HG03460 (cell line): ENCODE data around the gene CTSF.
"Not testable (repeated sequence)": the region's sequence is repeated elsewhere in the genome, so short reads cannot be mapped to it uniquely, and the experiment has no call there.

Source experiments
- ATAC-seq: cut with Tn5 transposase; IDR thresholded peaks from one replicate; pipeline ENCODE4 v1.9.1; 2021; ENCODE audit not compliant: unreplicated experiment

Gene CTSF

DNA sequence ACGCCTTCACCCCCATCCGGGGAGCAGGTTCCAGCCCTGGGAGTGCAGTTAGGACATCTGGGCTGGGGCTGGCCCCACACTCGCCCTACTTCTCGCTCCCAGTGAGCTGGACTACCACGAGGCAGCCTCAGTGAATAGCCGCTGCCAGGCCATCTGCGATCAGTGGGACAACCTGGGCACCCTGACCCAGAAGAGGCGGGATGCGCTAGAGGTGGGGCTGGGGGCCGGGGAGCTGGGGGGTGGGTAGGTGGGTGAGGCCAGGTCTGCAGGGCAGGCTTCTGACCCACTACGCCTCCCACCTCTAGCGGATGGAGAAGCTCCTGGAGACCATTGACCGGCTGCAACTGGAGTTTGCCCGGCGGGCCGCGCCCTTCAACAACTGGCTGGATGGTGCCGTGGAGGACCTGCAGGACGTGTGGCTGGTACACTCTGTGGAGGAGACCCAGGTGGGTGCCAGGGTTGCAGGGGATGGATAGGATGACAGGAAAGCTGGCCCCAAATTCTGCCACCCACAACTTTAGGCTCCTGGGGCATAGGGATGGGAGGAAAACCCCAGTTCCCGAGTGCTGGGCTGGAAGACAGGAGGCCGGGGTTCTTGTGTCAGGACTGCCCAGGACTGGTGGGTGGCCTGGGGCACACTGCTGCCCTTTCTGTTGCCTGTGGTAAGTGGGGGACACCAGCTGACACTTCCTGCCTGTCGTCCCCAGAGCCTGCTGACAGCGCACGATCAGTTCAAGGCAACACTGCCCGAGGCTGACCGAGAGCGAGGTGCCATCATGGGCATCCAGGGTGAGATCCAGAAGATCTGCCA lies 8.3 kb downstream of the CTSF start:
- no peak for ATAC-seq

DNA sequence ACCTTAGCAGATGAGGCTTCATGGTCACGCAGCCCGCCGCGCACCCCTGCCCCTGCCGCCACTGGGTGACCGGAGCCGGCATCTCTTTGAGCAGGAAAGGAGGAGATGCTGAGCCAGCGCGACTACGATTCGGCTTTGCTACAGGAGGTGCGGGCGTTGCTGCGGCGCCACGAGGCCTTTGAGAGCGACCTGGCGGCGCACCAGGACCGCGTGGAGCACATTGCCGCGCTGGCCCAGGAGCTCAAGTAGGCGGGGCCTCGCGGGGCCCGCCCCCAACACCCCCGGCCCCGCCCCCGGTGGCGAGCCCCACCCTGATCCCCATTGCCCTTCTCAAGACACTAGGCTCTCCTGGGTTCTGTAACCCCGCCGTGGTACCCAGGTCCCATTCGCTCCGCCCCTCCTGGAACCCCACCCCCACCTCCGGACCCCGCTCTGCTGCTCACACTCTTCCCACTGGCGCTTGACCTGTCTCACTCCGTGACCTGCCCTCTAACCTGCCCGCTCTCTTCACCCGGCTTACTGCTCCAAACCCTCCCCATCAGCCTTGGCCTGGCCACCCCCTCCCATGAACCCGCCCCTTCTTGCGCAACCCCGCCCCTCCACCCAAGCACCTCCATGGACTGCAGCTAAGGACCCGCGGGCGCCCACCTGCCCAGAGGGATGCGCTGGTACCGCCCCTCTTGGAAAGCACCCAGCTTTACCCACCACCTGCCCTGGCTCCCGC lies 9.1 kb downstream of the CTSF start:
- ATAC-seq = no peak

DNA sequence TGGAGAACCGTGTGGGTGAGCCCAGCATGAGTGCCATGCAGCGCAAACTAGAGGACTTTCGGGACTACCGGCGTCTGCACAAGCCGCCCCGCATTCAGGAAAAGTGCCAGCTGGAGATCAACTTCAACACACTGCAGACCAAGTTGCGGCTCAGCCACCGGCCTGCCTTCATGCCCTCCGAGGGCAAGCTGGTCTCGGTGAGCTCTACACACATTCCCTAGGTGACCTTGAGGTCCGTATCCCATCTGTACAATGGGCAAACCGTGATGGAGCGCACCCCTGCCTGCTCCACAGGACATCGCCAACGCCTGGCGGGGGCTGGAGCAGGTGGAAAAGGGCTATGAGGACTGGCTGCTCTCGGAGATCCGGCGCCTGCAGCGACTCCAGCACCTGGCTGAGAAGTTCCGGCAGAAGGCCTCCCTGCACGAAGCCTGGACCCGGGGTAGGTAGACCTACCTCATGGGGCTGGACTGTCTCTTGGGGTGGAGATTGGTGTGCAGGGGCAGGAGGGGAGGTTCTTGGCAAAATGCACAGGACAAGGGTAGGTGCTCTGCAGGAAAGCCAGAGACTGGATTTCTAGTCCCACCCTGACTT lies 10.6 kb downstream of the CTSF start:
- ATAC-seq = no peak

DNA sequence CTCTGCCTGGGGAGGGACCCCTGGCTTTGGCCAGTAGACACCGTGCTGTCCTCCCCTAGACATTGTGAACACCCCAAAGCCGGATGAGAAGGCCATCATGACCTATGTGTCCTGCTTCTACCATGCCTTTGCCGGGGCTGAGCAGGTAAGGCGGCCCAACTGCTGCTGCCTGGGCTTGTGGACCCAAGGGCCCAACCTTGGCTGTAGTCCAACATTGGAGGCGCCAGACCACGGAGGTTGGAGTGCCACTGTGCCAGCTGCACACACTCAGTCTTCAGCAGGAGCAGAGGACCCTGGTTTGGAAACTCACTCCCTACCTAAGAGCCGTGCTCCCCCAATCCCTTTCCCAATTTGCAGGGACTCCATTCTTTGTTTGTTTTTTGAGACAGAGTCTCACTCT lies 12.3 kb downstream of the CTSF start:
- ATAC-seq = no peak

DNA sequence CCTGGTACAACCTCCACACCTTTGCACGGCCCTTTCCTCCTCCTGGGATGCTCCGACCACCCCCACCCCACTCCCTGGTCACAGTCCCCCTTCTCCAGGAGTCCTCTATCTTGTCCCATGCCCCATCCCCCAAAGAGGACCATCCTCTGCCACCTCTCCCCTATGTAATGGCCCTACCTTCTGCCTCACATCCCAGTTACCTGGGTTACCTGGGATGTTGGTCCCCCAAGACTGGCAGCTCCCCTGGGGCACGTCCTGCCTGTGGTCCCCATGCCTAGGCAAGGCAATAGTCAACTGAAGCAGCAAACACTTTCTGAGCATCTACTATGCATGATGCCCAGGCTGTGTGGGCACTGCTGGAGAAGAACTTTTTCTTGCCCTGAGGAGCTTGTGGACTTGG lies 13.0 kb downstream of the CTSF start:
- no peak for ATAC-seq

DNA sequence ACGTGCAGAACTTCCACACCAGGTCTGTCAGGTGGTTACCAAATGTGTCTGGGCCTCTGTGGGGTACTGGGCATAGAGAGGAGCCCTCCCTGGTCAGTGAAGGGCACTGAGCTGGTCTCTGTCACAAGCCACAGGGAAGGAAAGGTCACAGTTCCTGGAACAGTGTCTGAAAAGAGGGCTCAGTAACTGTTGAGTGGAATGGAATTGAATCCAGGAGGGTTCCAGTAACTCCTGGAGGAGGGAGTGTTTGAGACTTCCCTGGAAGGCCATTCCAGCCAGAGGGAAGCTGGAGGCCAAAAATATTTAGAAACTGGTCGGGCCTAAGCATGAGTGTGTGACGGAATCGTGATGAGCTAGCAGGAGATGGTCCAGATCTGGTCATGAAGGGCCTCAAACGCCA lies 13.8 kb downstream of the CTSF start:
- ATAC-seq = no peak

DNA sequence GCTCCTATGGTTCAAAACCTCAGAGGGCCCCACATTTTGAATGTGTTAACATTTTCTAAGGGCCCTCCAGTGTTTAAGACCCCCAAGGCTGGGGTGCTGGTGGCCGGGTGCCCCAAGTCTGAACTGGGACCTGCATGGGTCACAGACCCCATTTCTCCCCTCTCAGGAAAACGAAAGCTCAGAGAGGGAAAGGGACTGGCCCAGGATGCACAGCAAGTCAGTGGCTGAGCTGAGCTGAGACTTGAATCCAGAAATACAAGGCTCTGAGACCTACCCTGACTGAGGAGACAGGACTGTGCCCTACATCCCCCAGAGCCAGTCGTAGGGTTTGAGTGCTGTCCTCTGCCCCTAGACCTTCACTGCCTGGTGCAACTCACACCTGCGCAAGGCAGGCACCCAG lies 17.5 kb downstream of the CTSF start:
- no peak for ATAC-seq

DNA sequence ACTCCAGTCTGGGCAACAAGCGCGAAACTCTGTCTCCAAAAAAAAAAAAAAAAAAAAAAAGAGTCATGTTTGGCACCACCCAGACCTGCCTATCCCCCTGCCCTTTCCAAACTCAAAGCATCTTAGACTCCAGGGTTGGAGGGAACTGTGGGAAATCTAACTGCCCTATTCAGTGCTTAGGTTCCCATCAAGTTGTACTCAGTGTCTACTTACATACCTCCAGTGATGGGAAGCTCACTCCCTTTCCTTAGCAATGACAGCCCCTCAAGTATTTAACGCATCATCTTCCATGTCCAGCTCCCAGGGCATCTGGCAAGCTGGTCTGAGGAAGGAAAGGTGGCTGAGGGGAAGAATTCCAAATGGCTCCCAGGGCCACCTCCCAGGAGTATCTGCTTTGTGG lies 18.7 kb downstream of the CTSF start:
- ATAC-seq = no peak

DNA sequence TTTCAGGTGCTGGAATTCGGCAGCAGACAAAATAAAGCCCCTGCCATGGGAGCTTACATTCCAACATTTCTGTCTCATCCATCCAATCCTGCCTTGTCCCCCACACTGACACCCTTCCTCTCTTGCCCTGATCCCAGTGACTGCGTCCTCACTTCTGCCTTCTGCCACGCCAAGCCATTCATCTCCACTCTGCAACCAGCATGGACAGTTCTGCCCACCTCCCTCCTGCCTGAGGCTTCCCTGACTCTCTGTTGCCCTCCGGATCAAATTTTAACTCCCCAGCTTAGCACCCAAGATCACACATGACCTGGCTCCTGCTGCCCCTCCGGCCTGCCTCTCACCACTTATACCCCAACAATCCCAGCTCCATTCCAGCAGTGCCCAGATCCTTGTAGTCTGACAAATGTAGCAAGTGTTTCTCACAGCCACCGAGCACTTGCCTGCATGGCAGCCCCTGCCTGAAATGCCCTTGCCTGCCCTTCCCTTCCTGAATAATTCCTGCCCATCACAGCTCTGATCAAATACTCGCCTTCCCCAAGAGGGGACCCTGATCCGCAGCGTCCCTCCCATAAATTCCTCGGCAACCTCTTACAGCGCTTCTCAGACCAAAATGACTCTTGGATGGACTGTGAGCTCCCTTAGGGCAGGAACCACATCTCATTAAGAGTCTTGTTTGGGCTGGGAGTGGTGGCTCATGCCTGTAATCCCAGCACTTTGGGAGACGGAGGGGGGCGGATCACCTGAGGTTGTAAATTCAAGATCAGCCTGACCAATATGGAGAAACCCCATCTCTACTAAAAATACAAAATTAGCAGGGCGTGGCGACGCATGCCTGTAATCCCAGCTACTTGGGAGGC lies 19.4 kb downstream of the CTSF start:
- no peak for ATAC-seq

DNA sequence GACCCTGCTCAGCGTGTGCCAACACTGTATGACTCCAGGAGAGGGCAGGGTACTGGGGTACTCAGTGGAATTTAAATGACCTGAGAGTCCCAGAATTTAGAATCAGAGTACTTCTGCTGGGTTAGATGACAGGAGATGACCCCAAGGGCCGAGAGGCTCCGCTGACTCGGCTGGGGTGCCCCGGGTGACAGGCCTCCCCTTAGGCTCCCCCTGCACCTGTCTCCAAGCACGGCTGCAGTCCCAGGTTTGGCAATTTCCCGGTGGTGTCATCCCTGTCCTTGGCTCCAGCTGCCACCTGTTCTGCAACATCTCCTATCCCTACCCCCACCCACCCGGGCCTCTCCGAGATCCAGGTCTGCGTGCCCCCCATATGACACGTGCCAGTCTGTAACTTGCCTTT lies 20.4 kb downstream of the CTSF start:
- no peak for ATAC-seq

DNA sequence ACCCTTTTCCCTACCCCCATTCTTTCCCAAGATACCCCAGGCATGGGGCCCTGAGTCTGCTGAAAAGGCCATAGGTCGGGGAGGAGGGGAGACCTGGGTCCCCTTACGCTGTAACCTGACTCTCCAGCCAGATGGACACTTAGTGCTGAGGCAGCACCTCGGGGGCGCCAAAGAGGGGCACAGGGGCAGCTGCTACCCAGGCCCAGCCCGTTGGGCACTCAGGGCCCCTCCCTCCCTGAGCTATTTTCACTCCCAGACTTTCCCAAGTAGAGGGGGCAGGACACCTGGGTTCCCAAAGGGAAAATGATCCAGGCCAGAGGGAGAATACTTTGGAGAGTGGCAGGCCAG lies 20.8 kb downstream of the CTSF start:
- no peak for ATAC-seq

DNA sequence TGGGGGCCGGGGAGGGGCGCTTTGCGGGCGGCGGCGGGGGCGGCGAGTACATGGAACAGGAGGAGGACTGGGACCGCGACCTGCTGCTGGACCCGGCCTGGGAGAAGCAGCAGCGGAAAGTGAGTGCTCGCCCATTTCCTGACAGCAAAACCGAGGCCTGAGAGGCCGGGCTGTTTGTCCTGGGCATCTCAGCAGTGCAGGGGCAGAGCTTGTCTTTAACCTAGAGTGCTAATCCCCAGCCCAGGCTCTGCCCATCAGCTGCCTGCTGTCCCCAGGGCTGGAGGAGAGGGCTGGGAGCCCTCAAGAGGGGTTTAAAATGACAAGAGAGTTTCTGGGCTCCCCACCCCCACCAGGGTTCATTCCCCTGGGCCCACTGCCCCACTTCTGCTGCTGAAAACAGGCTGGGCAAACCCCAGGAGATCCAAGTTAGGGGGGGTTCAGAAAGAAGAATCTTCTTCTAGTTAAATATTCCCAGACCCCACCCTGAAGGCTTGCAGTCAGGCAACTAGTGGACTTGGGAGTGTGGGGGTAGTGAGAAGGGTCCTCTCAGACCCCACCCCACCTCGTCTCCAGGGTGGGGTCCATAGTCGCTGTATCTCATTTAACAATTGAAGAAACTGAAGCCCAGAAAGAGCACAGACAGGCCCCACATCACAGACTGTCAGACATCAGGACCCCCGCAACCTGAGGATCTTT lies 21.3 kb downstream of the CTSF start:
- ATAC-seq = no peak

DNA sequence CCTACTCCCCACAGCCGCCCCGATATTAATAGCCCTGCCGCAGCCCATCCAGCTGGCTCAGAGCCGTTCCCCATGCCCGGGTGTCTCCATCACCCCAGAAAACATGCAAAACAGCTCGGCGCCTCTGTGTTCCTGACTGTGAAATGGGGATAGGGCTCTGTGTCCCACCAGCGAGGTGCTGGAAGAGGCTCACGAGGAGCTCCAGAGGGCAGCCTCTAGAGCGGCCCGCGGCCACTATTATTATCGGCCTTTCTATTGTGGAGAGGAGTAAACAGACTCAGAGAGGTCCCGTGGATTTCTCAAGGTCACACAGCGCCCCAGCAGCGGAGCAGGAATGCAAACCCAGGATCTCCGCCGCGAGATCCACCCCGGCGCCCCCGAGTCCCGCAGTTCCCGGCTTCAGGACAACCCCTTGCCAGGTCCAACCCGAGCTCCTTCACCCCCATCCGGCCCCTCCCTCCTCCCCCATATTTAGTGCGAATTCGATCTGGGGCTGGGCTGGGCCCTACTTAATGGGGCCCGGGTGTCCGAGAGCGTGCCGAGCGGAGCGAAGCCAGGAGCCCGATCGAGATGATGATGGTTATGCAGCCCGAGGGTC lies 21.9 kb downstream of the CTSF start, which contains the start of gene ACTN3:
ACTN3 (plus strand) TSS at position 536 of the 598 bp plus-strand sequence; CDS start at position 571, 35 bp downstream.
- peak; percentile 6 for ATAC-seq

DNA sequence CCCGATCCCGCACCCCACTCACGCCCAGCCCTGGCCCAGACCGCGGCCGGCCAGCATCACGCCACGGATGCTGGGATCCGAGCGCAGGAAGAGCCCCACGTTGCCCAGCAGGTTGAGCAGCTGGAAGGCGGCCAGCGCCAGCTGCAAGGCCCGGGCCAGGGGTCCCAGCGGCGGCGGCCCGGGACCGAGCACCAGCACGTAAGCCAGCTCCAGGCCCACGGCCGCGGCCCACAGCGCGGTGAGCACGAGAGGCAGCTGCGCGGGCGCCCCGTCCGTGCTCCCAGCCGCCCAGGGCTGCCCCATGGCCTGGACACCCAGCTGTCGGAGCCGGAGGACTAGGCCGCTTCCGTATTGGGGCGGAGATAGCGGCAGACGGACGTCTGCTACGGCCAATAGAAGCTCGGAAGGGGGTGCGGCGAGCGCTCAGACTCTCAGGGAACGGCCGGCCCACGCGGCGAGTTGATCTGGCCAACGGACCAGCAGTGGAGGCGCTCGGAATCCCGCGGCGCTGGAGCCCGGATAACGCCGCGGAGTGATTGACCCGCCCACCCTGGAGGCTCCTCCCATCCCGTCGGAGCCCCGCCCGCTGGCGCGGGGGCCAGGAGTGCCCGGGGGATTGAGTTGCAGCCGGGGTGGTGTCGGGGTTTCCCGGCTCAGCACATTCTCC lies 22.6 kb downstream of the CTSF start, which contains the start of gene ZDHHC24:
ZDHHC24 (minus strand) TSS at position 348 of the 667 bp plus-strand sequence; CDS start at position 303, 45 bp downstream.
- ATAC-seq = peak; percentile 85

DNA sequence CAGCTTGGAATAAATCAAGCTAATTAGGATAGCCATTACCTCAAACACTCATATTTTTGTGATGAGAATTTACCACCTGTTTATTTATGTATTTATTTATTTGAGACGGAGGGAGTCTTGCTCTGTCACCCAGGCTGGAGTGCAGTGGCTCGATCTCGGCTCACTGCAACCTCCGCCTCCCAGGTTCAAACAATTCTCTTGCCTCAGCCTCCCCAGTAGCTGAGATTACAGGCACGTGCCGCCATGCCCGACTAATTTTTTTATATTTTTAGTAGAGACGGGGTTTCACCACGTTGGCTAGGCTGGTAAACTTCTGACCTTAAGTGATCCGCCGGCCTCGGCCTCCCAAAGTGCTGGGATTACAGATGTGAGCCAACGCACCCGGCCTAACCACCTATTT lies 23.5 kb downstream of the CTSF start:
- not testable (repeated sequence) for ATAC-seq

DNA sequence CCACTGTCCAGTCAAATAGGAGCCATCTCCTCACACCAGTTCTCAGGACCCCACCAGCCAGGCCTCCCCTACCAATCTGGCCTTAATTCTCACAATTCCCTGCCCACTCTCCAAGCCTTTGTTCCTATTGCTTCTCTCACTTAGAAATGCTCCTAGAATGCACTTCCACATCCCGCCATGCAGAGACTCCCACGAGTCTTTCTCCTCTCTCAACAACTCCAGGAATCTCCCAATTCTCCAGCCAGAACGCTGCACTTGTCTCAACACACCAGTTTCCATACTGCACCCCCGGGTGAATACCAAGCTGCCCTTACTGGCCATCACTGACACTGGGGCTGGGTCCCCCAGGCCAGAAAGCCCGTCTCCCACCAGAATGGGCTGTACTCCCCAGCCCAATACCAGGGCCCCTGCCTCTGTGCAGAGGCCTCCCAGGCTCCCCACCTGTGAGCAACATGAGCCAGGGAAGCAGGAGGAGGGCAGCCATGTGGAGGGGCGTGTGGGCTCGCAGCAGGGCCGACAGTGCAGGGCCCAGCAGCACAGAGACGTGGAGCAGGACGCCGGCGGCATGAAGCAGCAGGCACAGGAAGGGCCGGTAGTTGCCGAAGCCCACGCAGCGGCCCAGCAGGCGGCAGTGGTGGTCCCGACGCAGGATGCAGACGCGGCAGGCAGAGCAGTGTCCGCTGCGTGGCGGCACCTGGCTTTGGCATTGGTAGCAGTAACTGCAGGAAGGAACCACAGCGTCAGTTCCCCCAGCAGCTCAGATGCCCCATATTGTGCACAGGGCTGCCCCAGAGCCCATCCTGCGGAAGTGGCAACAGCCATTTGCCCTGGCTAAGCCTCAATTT lies 24.9 kb downstream of the CTSF start:
- ATAC-seq = no peak

DNA sequence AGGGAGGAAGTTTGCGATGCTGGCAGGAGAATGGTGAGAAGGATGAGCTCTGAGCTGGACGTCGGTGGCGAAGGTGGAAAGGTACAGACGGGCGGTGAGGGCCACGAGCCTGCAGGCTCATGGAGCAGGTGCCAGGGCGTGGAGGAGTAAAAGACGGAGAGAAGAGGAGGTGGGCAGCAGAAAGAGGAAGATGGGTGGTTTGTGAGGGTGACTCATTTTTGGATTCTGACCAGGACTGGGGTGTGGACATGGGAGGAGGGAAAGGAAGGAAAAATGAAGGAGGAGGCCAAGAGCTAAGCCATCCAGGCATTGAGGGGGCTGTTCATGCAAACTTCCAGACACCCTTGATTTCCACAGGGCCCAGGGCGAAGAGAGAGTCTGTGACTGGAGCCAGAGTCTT lies 26.0 kb downstream of the CTSF start:
- no peak for ATAC-seq

DNA sequence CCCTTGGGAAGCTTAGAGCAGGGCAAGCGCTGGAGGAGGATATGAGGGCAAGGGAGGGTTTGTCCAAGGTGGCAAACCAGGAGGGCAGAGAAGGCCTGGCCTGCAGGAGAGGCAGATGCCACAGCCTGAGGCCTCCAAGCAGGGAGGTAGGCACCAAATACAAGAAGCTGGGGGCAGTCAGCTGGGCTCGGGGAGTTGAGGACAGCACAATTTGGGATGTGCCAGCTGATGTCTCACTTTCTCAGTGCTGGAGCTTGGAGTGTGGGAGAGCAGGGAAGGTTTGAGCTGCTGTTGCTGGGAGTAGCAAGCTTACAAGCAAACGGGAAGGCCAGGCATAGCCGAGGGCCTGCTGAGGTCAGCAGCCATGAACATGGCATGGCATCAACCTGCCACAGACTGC lies 26.5 kb downstream of the CTSF start:
- no peak for ATAC-seq

DNA sequence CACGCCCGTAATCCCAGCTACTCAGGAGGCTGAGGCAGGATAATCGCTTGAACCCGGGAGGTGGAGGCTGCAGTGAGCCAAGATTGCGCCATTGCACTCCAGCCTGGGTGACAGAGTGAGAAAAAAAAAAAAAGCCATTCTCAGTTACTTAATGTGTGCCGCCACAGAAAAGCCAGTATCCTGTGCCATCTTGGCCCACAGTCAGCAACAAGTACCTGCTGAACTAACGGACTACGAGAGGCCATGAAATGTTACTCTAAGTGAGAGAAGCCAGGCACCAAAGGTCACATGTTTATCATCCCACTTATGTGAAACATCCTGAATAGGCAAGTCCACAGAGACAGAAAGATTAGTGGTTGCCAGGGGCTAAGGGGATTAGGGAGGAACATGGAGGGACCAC lies 27.8 kb downstream of the CTSF start:
- not testable (repeated sequence) for ATAC-seq
